Ishikawa (cell line): ENCODE data around the gene PXT1.

Experiments
- EGR1 ChIP-seq: IDR thresholded peaks from 2 replicates; pipeline ENCODE4 v1.6.1; 2012
- EP300 ChIP-seq: IDR thresholded peaks from 2 replicates; pipeline ENCODE4 v1.6.1; 2012; ENCODE audit warnings: borderline replicate concordance
- FOXM1 ChIP-seq: IDR thresholded peaks from 2 replicates; pipeline ENCODE4 v1.6.1; 2012; ENCODE audit warnings: low read depth, borderline replicate concordance
- RAD21 ChIP-seq: IDR thresholded peaks from 2 replicates; pipeline ENCODE4 v1.6.1; 2012; ENCODE audit warnings: low read depth
- REST ChIP-seq: IDR thresholded peaks from 2 replicates; pipeline ENCODE4 v1.6.1; 2012; ENCODE audit warnings: low read depth, mild to moderate bottlenecking
- USF1 ChIP-seq: IDR thresholded peaks from 2 replicates; pipeline ENCODE4 v1.6.1; 2012

GRCh38 chr6:36444470-36444869, 1.8 kb upstream of the PXT1 start:
- TF ChIP-seq FOXM1 (no peak), USF1 (no peak), REST (no peak), RAD21 (no peak), EP300 (no peak), EGR1 (no peak)
